ENCODE data around the gene EIF3L. TPM values are rescaled to one million over a fixed set of nuclear protein-coding genes. Genes with fewer than 3 reads are reported as not detected.

The EIF3L gene
- total and polyA plus RNA-seq, 9 of the 15 experiments (the other 6 are each of a cell fraction or from before 2014, with no cell fraction given) = 257 to 699 (median 368) TPM

DNA sequence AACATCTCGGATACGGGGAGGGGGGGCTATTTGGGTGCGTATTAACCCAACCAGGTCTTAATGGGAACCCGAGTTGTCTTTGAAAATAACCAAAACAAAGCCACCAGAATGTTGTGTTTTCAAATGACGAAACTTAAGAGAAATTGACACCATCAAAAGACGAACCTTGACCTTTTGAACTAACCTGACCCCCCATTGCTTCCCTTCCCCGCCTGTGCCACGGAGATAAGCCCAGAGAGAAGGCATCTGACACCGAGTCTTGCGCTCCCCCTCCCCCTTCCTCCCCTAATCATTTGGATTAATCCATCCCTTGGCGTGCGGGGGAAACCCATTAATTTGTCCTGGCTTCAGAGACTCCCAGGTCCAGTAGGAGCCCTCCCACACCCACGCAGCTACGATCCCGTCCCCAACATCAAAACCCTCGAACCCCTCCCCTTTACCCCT is 46.0 kb upstream of the EIF3L start:
- H3K27me3 ChIP-seq (ENCODE audit: control insufficient read depth in 2 of 2, insufficient read depth in 2 of 2, low read length in 2 of 2) = no peaks in the 10 kb centered on the region
- no peaks in the 10 kb centered on the region for H3K9me1 ChIP-seq (ENCODE audit: control insufficient read depth, insufficient read depth, low read length)
- no peaks in the 10 kb centered on the region for H3K9me3 ChIP-seq (replicated peaks; ENCODE audit: control insufficient read depth, insufficient read depth, low read depth, low read length)
- ChIA-PET CTCF (ENCODE audit: low intra/inter-chr PET ratio) (no interaction called here), POLR2A (interaction anchor here (0.5 to 1.3 kb wide), 3 partner anchors 12 to 148 kb away, joined by 3 to 4 read pairs (median 3); no protein-coding TSS in a partner anchor)
- peak overlapping the region in 1 of 2 experiments; percentile 80; a peak in 3 of 4 replicates for H3K9ac ChIP-seq (ENCODE audit: insufficient read depth in 1 of 2, low read depth in 2 of 2, low read length in 2 of 2)
- ATAC-seq (peak; percentile 33), DNase-seq (ENCODE audit: extremely low read depth in 1 of 4, low spot score in 3 of 4) (peak; percentile 86 to 93 (median 89)), FAIRE-seq (peak; percentile 99)
- in situ Hi-C loops (cut with MboI) (no loop called here), intact Hi-C loops (cut with micrococcal nuclease) (loop anchor here (2.0 kb wide), 1 partner anchor 46 kb away; the partner anchor contains the start of gene EIF3L)
- H3K4me3 ChIP-seq = peak overlapping the region; percentile 42
- H3K27ac ChIP-seq (ENCODE audit: extremely low read depth, low read depth, low read length) = peak overlapping the region; percentile 83
- H3K4me2 ChIP-seq (ENCODE audit: insufficient read depth, low read length) = peak overlapping the region; percentile 73
- peaks cover 5% of the 10 kb centered on the region for H3K79me2 ChIP-seq (ENCODE audit: control insufficient read depth, insufficient read depth, low read length)
- no peaks in the 10 kb centered on the region for H3K36me3 ChIP-seq (ENCODE audit: control insufficient read depth, insufficient read depth, low read length)
- WGBS (ENCODE audit: insufficient coverage, low coverage, missing lambda C conversion rate) = 0% methylated on average over 9 of the region's 16 CpGs
- peak overlapping the region; percentile 75 for H2AFZ ChIP-seq (ENCODE audit: low read depth, low read length)
- no TSS peak for BruUV-seq (replicated peaks)
- no peaks in the 10 kb centered on the region for H4K20me1 ChIP-seq (replicated peaks; ENCODE audit: control insufficient read depth, insufficient read depth, low read length)
- peaks cover 27 to 49% of the 10 kb centered on the region in 2 experiments for H3K4me1 ChIP-seq (replicated peaks in 1 of 2; ENCODE audit: control insufficient read depth in 2 of 2, insufficient read depth in 2 of 2, low read length in 2 of 2)
- TF ChIP-seq E2F3 (CRISPR knock-in tag; IDR thresholded peaks at IDR 0.05) (no peak), HDAC1 (IDR thresholded peaks at IDR 0.05) (peak in 1 of 2 experiments; percentile 73; a peak in 2 of 4 replicates), RAD51 (IDR thresholded peaks at IDR 0.05; ENCODE audit: borderline replicate concordance, low read depth) (peak; percentile 25; the same call in 1 of the 2 replicates), RAD21 (CRISPR knock-in tag; conservative IDR thresholded peaks at IDR 0.05 in 1 of 2, IDR thresholded peaks at IDR 0.05 in 1 of 2) (peak in 1 of 2 experiments; percentile 4; a peak in 1 of 4 replicates), MBD2 (IDR thresholded peaks at IDR 0.05; ENCODE audit: borderline replicate concordance, low read depth) (peak; percentile 72), BHLHE40 (IDR thresholded peaks at IDR 0.05; ENCODE audit: low read length) (peak; percentile 67), LEF1 (IDR thresholded peaks at IDR 0.05) (peak; percentile 98), TEAD4 (IDR thresholded peaks at IDR 0.05; ENCODE audit: low read length) (peak; percentile 92), TEAD4 (CRISPR knock-in tag; IDR thresholded peaks at IDR 0.05; ENCODE audit: borderline replicate concordance) (no peak), SMARCB1 (IDR thresholded peaks at IDR 0.05; ENCODE audit: insufficient read length, low read depth) (no peak), CBFA2T2 (conservative IDR thresholded peaks at IDR 0.05) (peak; percentile 92), RBM39 (optimal IDR thresholded peaks at IDR 0.05; ENCODE audit: low read depth, low read length) (no peak), SOX6 (IDR thresholded peaks at IDR 0.05) (peak; percentile 93), POLR2H (tag; IDR thresholded peaks at IDR 0.05; ENCODE audit: low read depth) (peak; percentile 61; the same call in 1 of the 2 replicates), PPARD (CRISPR knock-in tag; IDR thresholded peaks at IDR 0.05) (no peak)
- TF ChIP-seq, protein P1, sequence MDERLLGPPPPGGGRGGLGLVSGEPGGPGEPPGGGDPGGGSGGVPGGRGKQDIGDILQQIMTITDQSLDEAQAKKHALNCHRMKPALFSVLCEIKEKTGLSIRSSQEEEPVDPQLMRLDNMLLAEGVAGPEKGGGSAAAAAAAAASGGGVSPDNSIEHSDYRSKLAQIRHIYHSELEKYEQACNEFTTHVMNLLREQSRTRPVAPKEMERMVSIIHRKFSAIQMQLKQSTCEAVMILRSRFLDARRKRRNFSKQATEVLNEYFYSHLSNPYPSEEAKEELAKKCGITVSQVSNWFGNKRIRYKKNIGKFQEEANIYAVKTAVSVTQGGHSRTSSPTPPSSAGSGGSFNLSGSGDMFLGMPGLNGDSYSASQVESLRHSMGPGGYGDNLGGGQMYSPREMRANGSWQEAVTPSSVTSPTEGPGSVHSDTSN (CRISPR knock-in tag; IDR thresholded peaks at IDR 0.05; ENCODE audit: low read depth) = no peak
- TF ChIP-seq, protein P1 (tag; conservative IDR thresholded peaks at IDR 0.05; ENCODE audit: low read depth) = peak; percentile 42; the same call in 1 of the 2 replicates
- TF ChIP-seq, protein P2, sequence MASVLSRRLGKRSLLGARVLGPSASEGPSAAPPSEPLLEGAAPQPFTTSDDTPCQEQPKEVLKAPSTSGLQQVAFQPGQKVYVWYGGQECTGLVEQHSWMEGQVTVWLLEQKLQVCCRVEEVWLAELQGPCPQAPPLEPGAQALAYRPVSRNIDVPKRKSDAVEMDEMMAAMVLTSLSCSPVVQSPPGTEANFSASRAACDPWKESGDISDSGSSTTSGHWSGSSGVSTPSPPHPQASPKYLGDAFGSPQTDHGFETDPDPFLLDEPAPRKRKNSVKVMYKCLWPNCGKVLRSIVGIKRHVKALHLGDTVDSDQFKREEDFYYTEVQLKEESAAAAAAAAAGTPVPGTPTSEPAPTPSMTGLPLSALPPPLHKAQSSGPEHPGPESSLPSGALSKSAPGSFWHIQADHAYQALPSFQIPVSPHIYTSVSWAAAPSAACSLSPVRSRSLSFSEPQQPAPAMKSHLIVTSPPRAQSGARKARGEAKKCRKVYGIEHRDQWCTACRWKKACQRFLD (CRISPR knock-in tag; IDR thresholded peaks at IDR 0.05) = peak; percentile 87
- TF ChIP-seq, protein P3, sequence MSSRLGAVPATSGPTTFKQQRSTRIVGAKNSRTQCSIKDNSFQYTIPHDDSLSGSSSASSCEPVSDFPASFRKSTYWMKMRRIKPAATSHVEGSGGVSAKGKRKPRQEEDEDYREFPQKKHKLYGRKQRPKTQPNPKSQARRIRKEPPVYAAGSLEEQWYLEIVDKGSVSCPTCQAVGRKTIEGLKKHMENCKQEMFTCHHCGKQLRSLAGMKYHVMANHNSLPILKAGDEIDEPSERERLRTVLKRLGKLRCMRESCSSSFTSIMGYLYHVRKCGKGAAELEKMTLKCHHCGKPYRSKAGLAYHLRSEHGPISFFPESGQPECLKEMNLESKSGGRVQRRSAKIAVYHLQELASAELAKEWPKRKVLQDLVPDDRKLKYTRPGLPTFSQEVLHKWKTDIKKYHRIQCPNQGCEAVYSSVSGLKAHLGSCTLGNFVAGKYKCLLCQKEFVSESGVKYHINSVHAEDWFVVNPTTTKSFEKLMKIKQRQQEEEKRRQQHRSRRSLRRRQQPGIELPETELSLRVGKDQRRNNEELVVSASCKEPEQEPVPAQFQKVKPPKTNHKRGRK (tag; IDR thresholded peaks at IDR 0.05) = no peak

Measured in K562 (cell line).